Neural crest cell (in vitro differentiated cells): ENCODE results near the gene INTS11. TPM values are rescaled to one million over a fixed set of nuclear protein-coding genes. Genes with fewer than 3 reads are reported as not detected.

Experiments used
- DNase-seq: peaks from one replicate; pipeline ENCODE4 v3.0.0; 2021; ENCODE audit warnings: low read depth, mixed read lengths, low spot score
- H3K27ac Mint-ChIP-seq: one replicate; pipeline ENCODE4 v1.8.0; 2021; ENCODE audit warnings: mild to moderate bottlenecking, mixed read lengths; ENCODE audit not compliant: unreplicated experiment
- H3K27me3 Mint-ChIP-seq: 2 replicates; pipeline ENCODE4 v1.8.0; 2021; ENCODE audit warnings: low read depth, mild to moderate bottlenecking, mixed read lengths
- H3K36me3 Mint-ChIP-seq: 2 replicates; pipeline ENCODE4 v1.8.0; 2021; ENCODE audit warnings: low read depth, mild to moderate bottlenecking, mixed read lengths
- H3K4me1 Mint-ChIP-seq: 2 replicates; pipeline ENCODE4 v1.8.0; 2021; ENCODE audit warnings: mixed read lengths
- H3K4me3 Mint-ChIP-seq: one replicate; pipeline ENCODE4 v1.8.0; 2021; ENCODE audit warnings: mild to moderate bottlenecking, mixed read lengths
- H3K9me3 Mint-ChIP-seq: 2 replicates; pipeline ENCODE4 v1.8.0; 2021; ENCODE audit warnings: mixed read lengths
- CTCF ChIP-seq: fragments of 200-600 bp; sonication (generic); conservative IDR thresholded peaks from 2 replicates; pipeline ENCODE4 v1.5.0; 2021; ENCODE audit warnings: antibody characterized with exemption, mild to moderate bottlenecking
- total RNA-seq: library from RNA; stranded (reverse); gene quantifications from 2 replicates; pipeline ENCODE4 v1.2.1, GENCODE V29; 2021

Gene INTS11
- total RNA-seq, 1 donor from 2014 or later = 160 TPM

- Mint-ChIP-seq H3K4me3 (peak overlapping the region; percentile 49), H3K4me1 (peaks cover 21% of the 10 kb centered on the region), H3K36me3 (no peaks in the 10 kb centered on the region), H3K27ac (no peak overlapping the region), H3K9me3 (no peaks in the 10 kb centered on the region), H3K27me3 (peaks cover 9% of the 10 kb centered on the region)
- no peak for TF ChIP-seq CTCF
- no peak for DNase-seq
These were observed 39.8 kb upstream of the INTS11 start for GRCh38 chr1:1364266-1364665.

GRCh38 chr1:1361982-1362423 is 37.5 kb upstream of the INTS11 start:
- no peaks in the 10 kb centered on the region for H3K36me3 Mint-ChIP-seq

GRCh38 chr1:1361233-1361981 is 36.9 kb upstream of the INTS11 start:
- no peak for DNase-seq
- TF ChIP-seq CTCF = no peak
- Mint-ChIP-seq H3K9me3 (no peaks in the 10 kb centered on the region), H3K27ac (no peak overlapping the region), H3K27me3 (peaks cover 20% of the 10 kb centered on the region), H3K4me1 (peaks cover 37% of the 10 kb centered on the region), H3K36me3 (no peaks in the 10 kb centered on the region), H3K4me3 (peak overlapping the region; percentile 59)

More at GRCh38 chr1:1361982-1362423, 37.5 kb upstream of the INTS11 start:
- Mint-ChIP-seq H3K27ac (no peak overlapping the region), H3K9me3 (no peaks in the 10 kb centered on the region), H3K27me3 (peaks cover 19% of the 10 kb centered on the region), H3K4me1 (peaks cover 37% of the 10 kb centered on the region), H3K4me3 (peak overlapping the region; percentile 59)
- TF ChIP-seq CTCF = no peak
- no peak for DNase-seq

- no peaks in the 10 kb centered on the region for H3K9me3 Mint-ChIP-seq
- DNase-seq = no peak
- H3K4me3 Mint-ChIP-seq = no peak overlapping the region
These were observed 36.2 kb upstream of the INTS11 start for GRCh38 chr1:1360506-1361169.

More at GRCh38 chr1:1360506-1361169, 36.2 kb upstream of the INTS11 start:
- H3K4me1 Mint-ChIP-seq = peaks cover 37% of the 10 kb centered on the region
- H3K36me3 Mint-ChIP-seq = no peaks in the 10 kb centered on the region
- H3K27ac Mint-ChIP-seq = peak overlapping the region; percentile 54
- TF ChIP-seq CTCF = no peak
- peaks cover 20% of the 10 kb centered on the region for H3K27me3 Mint-ChIP-seq
